ENCODE data around the gene APOBEC4.
A peak's percentile ranks its signal among the peaks of the same experiment; 100 is the strongest.

APOBEC4 gene

DNA sequence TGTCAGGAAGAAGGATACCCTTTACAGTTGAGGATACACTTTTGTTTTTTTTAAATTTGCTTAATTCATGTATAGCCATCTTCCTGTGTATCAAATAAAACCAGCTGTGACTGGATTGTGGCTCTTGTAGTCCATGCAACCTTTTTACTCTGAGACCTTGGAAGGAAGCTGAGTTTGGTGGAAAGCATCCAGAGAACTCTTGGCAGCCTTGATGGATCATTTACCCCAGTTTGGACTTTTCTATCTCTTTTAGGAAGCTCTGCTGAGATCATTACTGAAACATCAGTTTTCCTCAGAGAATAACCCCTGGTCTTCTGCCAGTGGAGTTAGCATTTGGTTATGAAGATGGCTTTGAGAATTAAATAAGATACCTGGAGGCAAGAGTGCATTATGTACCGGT is 21.2 kb upstream of the APOBEC4 start:
- no peak for DNase-seq

DNA sequence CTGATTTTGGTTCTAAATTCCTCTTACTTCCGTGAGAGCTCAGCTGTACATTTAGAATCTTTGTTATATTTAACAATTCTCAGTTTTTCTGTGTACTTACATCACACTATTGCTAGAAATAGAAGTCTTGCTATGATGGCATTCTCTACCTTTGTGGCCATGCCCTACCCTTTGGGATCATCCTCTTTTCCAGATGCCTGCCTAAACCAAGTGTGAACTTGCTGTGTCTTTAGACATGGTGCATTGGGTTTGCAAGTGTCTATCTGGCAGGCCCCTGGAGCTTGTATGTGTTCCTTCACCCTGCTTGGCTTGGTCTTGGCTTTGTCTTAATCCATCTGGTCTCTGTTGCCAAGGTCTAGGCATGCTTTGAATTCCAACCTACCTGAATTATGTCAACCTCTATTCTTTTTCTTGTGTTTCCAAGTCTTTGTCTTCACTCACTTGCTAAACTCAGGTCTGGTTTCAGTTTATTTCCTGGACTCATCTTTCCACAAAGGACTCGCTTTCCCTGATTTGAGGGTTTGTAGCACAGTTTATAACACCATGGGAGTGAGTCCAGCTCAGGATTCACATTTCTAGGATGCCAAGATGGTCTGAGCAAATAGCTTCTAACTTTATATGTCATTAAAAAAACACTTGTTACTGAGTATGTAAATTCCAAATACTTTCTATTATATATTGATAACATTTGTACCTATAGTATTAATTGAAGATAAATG is 20.6 kb upstream of the APOBEC4 start:
- DNase-seq: no peak

GRCh38 chr1:183670169-183670568 is 17.1 kb upstream of the APOBEC4 start:
- no peak for DNase-seq

- no peak for DNase-seq
These were observed 3.2 kb upstream of the APOBEC4 start for GRCh38 chr1:183656355-183656754.

DNA sequence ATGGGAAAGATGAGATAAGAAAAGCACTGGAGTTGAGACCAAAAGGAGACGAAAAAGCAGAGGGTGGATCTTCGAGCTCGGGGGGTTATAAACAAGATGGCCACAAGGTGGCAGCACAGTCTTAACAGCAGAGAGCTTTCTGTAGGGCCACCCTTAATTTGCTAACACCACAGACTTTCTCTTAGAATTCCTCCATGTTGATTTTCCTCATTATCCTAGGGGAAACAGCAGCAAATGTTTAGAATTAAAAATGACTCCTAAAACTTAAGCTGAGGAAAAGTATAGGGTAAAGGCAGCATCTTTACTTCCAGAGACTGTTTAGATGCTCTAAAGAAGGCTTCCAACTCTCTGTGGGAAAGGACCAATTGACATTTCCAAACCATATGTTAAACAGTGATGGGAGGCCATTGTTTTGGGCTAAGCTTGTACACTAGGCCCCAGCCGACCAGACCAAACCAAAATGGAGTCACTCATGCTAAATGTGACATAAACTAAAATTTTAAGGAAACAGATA is 2.5 kb upstream of the APOBEC4 start:
- peak; percentile 4 to 44 for DNase-seq

- no peak for DNase-seq
These were observed 1.6 kb upstream of the APOBEC4 start for GRCh38 chr1:183654706-183655105.

DNA sequence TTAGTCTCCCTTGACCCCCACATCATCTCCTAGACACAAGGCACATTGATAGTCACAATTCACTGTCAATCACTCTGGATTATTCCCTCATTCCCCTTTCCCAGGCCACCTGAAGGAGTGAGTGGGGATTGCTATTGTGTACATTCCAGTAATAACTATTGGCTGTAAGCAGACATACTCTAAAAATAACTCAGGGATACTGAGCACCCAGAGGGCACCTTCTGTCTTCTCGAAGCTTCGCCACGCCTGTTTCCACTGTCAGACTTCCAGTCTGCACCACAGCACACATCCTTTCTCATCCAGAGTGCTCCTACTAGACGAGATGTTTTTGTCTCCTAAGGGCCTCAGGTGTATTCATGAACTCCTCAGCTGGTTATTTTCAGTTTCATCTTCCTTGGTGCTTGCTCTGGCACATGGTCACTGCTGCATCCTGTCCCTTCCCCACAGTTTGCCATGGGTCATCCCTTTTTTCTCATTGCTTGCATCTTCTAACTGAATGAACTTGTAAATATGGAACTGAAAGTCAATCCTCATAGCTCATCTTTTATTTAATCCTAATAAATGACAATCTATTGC is 848 bp upstream of the APOBEC4 start:
- no peak for DNase-seq

GRCh38 chr1:183653462-183653794 is 312 bp upstream of the APOBEC4 start:
- no peak for DNase-seq

DNA sequence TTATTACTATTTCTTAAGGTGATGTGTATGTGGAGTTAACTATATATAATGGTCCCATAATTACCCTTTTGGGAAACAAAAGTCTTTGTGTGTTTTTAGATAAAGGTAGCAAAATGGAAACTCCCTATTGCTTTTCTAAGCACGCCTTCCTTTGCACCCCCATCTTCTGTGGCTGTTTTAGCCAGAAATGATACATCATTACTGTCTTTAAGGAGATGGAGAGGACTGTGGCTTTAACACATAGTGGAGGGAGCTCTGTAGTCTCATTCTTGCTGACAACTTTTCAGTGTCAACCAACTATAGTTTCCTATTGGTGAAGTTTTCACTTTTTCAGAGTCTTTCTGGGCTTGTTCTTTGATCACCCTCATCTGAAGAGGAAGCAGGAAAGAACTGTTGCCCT is 1.0 kb downstream of the APOBEC4 start:
- no peak for DNase-seq

- no peak for DNase-seq
These were observed 1.5 kb downstream of the APOBEC4 start for GRCh38 chr1:183651612-183652011.

GRCh38 chr1:183648042-183648441 is 5.1 kb downstream of the APOBEC4 start:
- DNase-seq: no peak

DNA sequence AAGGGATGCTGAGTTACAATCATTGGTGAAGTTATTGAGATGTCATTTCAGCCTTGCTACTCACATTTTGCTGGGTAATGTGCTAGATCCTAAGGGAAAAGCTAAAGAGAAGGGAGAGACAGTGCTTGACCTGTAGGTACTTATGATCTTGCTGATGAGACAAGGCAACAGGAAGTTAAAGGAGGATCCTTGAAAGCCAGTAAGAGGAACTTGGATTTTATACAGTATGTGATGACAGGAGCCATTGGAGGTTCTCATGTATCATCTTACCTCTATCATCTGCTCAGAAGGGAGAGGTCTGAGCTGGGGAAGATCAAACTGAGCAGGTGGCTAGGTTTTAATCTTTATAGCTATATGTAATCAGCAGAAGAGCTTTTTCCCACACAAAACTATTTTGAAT is 6.3 kb downstream of the APOBEC4 start:
- DNase-seq: no peak

GRCh38 chr1:183645531-183645930 is 7.6 kb downstream of the APOBEC4 start:
- no peak for DNase-seq

DNA sequence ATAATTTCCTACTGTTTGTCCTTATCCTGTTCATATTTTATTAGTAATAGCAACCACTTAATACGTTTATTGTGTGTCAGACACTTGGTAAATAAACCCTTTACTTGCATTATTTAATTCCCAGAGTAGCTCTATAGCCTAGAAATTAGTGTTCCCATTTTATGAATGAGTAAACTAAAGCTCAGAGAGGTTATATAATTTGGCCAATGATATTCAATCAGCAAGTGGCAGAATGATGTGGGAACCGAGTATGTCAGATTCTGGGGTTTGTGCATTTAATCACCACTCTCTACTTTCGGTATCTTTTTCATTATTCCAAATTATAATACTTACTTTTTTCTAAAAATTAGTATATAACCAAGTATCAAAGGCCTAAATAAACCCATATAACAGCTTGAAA is 10.9 kb downstream of the APOBEC4 start:
- no peak for DNase-seq

DNA sequence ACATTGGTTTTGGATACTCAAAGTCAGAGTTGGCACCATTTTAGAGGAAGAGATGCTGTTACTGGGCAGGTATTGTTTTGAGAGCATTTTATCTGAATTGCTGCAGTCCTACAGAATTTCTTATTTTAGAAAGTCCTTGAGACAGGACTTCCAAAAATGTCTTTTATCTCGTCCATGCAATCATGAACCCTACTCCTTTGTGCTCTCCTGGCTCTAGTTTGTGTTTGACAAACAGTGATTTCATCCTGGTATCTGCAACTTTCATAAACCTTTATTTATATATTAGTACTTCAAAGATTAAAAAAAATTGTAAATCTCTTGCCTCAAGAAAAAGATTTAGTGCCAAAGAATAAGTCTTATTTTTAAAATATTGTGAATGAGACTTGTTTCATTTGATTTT is 12.9 kb downstream of the APOBEC4 start:
- DNase-seq: no peak

DNA sequence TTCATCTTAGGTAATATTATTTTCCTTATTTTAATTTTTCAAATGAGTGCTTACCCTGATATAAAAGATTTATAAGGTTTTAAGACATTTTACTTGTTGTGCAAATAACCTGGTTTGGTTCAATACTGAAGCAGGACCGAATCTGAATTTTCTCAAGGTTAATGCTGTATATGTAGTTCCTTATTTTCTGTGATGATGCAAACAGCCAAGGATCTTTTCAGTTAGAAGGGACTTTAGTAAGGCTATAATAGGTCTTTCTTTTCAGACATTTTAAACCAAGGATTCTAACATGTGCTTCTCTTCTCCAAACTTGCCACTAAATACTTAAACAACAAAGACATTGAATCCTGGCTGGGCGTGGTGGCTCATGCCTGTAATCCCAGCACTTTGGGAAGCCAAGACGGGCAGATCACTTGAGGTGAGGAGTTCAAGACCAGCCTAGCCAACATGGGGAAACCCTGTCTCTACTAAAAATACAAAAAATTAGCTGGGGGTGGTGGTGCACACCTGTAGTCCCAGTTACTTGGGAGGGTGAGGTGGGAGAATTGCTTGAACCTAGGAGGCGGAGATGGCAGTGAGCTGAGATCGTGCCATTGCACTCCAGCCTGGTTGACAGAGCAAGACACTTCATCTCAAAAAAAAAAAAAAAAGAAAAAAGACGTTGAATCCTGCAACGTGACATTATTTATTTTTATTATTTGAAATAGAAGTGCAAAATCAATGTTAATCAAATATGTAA is 14.3 kb downstream of the APOBEC4 start:
- no peak for DNase-seq

DNA sequence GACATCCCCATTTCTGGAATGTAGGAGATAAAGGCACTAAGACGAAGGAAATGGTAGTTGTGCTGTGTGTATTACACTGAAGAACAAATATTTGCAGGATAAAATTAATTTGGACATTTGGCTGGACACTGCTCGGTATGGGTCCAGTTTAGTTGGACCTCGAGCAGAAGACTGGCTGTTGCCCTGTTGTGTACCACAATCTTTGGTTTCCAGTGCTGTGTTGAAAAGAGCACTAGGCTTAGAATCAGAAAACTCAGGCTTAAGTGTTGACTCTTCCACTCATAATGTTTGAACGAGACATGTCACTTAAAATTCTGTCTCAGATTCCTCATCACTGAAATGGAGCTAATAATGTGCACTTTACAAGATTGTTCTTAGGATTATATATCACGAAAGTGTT is 16.3 kb downstream of the APOBEC4 start:
- DNase-seq: no peak

- no peak for DNase-seq
These were observed 16.8 kb downstream of the APOBEC4 start for GRCh38 chr1:183636334-183636682.

DNA sequence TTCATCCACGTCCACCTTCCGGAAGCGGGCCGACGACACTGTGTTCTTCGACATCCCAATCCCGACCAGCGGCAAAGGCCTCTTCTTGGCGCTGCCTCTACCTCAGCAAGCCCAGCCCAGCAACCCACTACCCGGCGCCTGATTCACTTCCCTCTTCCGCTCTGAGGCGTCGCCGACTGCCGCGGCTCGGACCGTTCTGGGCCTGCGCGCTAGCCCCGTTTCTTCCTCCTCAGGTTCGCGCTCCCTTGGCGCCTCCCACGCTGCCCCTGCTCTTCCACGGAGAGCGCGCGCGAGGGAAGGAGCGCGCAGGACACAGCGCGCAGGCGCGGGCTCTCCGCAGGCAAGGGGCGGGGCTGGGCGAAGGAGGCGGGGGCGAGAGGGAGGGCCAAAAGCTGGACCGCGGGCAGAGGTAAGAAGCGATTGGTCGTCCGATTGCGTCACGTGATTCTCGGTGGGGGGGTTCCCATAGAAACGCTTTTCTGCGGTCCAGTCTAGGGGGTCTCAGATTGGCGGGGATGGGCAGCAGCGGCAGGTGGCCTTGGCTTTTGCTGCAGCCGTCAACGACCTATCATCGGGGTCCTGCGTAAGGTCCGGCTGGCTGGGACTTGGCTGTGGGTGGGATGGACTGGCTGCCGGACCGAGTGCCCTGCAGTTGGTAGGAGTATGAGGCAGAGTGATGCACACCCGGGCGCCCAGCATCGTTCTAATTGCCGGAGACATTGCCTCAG is 17.3 kb downstream of the APOBEC4 start, which contains the start of gene ARPC5:
ARPC5 (minus strand) TSS at position 178 of the 728 bp plus-strand sequence; CDS start at position 54, 124 bp downstream.
- peak; percentile 91 to 98 for DNase-seq

DNA sequence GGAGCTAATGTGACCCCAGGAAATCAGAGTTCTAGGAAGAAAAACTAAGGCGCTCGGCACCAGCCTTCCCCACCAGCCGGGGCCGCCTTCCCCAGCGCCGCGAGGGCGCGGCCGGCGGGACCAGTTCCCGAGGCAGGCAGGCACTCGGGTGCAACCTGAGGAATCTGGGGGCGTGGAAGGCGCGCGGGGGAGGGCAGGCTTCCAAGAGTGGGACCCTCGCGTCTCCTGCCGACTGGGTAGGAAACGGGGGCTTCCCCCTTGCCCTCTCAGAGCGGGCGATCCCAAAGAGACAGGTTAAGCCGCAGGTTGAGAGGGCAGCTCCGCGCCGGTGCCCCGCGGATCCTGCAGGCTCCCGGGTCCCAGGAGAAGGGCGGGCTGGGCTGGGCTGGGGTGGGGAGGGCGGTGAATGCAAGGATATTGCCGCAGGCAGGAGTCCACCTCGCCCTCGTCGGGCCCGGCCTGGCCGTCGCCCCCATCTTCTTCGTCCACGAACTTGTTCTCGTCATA is 18.0 kb downstream of the APOBEC4 start:
- DNase-seq: no peak

- DNase-seq: no peak
These were observed 18.6 kb downstream of the APOBEC4 start for GRCh38 chr1:183634429-183635065.

DNA sequence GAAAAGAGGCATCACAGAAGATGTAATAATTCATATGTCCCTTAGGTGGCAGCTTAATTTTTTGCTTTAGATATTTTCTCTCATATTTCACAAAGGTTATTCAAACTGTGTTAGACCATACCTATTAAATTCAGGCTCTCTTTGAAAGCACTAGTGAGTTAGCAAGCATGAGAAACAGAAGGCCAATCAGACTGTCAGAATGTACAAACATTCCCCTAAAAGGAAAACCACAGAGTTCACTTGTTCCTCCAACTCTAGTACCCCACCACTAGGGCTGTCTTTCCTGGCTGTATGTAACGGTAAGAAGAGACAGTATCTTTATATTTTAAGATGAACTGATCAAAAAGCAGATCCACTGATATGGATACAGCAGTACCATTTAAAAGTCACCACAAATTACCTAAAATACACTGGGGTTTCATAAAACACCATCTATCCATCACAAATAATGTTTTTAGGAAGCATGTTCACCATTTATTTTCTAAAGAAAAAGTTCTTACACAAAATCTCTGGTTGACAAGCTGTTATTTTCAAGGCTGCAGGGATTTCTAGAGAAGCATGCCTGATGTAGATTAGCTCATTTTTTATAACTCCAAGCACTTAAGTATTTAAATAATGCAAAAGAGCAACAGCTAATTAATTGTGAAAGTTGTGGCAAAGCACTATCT is 19.3 kb downstream of the APOBEC4 start:
- DNase-seq: peak in 1 of 2 donors; percentile 57
